GM03348 (cell line): ENCODE data around the gene ASB16.
"Not testable (repeated sequence)": the region's sequence is repeated elsewhere in the genome, so short reads cannot be mapped to it uniquely, and the experiment has no call there.

ENCODE experiments used
- DNase-seq: peaks from one replicate; pipeline ENCODE4 v3.0.0; 2012; ENCODE audit warnings: low spot score

The ASB16 gene

DNA sequence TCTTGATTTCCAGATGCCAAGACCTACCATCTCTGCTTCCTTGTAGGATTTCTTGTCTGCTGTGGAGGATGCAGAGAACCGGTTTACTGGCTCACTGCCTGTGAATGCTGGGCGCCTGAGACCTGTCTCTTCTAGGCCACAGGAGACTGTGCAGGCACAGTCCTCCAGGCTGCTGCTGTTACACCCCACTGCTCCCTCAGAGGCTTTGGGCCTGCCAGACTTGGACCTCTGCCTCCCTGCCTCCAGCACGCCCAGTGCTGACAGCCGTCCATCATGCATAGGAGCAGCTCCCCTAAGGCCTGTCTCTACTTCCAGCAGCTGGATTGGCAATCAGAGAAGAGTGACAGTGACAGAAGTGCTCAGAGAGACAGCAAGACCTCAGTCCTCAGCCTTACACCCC is 22.7 kb upstream of the ASB16 start:
- DNase-seq: no peak

DNA sequence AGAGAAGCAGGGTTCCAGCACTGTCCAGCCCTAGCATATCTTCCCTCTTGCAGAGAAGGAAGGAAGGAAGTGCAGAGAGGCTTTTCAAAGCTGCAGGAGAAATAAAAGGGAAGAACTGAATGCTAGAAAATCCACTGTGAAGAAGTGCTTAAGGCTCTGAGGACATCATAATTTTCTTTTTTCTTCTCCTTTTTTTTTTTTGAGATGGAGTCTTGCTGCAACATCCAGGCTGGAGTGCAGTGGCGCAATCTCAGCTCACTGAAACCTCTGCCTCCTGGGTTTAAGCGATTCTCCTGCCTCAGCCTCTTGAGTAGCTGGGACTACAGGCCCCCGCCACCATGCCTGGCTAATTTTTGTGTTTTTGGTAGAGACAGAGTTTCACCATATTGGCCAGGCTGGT is 21.4 kb upstream of the ASB16 start:
- not testable (repeated sequence) for DNase-seq

DNA sequence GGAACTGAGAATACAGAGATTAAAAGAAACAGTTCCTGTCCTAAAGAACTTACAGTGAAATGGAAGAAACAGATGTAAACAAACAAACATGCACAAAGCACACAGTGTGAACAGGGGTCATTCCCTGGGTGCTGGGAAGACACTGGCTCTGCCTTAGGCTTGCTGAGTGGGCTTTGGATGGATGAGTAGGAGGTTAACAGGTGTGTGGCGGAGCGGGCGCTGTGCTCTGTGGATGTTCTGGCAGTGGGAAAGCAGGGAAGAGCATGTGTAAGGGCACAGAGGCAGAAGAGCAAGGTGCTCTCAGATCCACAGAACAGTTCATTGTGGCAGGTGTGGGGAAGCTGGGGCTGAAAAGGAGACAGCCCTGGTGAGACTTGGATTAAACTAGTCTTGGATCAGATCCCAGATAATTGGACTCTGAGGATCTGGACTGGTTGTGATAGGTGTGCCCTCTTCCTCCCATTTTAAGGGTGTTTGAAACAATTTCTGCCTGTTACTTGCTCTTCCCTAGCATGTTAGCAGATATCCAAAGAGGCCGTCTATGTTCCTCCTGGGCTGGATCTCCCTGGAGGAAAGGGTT is 20.7 kb upstream of the ASB16 start:
- DNase-seq: no peak

DNA sequence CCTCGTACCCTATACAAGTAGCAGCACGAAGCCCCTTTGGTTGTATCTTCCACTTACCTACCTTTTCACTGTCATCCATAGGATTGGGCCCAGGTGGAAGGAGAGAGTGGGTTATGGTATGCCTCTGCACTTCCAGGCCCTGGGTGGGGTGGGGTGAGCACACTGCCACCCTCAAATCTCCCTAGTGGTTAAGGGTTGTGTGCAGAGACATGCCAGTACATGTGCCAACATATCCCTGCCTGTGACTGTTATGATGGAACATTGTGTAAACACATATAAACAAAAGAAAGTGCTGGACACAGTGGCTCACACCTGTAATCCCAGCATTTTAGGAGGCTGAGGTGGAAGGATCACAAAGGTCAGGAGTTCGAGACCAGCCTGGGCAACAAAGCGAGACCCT is 17.6 kb upstream of the ASB16 start:
- no peak for DNase-seq

DNA sequence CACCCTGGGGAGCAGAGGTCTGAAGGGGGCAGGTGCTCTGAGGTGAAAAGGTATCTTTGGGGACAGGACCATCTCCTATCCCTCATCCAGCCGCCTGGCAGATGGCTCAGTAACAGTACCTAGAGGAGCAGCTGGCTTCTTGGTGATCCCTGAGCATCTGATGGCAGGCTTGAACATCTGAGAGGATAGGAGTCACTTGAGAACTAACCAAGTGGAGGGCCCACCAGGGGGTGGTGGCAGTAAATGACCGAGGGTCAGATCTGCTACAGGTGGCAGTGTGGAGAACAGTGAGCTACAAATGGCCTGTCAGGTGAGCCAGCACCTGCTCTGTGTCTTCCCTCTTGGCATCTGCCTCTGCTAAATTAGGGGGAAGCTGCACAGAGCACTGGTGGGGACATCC is 15.0 kb upstream of the ASB16 start:
- DNase-seq: no peak

DNA sequence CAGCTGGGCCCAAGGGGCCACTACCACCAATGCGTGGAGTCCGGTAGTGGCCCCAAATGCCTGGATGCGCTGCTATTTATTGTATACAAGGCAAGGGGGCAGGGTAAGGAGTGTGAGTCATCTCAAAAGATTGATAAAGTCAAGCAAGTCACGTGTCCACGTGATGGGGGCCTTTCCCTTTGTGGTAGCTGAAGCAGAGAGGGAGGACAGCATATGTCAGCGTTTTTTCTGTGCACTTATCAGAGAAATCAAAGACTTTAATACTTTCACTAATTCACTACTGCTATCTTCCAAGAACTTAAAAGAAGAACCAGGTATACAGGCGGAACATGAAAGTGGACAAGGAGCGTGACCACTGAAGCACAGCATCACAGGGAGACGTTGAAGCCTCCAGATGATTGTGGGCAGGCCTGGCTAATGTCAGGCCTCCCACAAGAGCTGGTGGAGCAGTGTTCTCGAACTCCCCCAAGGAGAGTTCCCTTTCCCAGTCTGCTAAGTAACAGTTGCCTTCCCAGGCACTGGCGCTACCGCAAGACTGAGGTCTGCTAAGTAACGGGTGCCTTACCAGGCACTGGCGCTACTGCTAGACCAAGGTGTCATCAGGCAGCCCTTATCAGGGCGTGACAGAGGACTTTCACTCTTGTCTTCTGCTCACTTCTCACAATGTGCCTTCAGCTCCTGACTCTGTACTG is 10.8 kb upstream of the ASB16 start:
- no peak for DNase-seq

DNA sequence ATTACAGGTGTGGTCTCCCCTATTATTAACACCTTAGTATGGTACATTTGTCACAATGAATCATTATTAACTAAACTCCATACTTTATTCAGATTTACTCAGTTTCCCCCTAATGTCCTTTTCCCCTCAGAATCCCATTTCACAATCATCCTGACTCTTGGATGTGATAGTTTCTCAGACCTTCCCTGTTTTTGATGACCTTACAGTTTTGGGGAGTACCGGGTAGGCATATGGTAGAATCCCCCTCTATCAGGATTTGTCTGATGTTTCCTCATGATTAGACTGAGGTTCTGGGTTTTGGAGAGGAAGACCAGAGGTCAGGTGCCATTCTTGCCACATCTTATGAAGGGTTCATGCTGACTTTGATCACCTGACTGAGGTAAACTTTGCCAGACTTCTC is 6.0 kb upstream of the ASB16 start:
- no peak for DNase-seq

DNA sequence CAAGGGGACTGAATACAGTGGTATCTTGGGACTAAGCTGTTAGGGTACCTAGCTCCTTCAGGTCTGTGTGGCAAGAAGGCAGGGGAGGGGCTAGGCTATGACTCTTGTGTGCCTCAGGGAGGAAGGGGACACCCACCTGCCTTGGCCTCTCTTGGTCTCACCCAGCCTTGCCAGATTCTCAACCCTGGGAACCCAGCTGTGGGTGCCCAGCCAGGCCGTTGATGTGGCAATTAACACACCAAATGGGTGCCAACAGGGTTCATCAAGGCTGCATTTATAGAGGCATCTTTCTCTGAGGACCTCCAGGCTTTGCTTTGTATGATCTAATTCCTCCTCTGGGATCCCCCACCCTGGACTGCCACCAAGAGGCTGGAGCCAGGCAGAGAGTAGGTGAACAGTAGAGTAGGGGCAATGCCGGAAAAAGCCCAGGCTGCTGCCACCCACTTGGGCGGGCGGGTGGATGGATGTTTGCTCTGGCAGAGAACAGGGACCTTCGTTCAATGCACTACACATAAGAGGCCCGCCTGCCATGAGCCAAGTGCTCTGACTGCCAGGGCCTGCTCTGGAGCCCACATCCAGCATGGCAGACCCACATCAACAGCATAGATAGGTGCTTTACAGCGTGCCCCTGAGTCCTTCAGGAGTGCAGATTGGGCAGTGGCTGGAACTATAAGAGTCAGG is 3.2 kb upstream of the ASB16 start:
- DNase-seq: no peak

DNA sequence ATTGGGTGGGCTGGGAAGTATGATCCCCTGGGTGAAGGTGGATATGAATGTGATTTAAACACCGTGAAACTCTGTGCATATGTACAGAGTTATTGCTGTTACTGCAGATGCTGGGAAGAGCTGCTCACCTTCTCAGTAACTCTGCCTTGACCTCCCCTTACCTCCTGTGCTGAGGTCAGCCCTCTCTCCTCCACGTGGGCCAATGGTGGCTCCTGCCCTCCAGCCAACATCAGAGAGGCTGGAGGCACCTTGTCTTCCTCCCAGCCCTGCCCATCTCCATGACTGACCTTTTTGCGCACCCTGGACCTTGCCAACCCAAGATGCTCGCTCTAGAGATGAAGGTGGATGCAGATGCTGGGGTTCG is 387 bp upstream of the ASB16 start:
- no peak for DNase-seq

DNA sequence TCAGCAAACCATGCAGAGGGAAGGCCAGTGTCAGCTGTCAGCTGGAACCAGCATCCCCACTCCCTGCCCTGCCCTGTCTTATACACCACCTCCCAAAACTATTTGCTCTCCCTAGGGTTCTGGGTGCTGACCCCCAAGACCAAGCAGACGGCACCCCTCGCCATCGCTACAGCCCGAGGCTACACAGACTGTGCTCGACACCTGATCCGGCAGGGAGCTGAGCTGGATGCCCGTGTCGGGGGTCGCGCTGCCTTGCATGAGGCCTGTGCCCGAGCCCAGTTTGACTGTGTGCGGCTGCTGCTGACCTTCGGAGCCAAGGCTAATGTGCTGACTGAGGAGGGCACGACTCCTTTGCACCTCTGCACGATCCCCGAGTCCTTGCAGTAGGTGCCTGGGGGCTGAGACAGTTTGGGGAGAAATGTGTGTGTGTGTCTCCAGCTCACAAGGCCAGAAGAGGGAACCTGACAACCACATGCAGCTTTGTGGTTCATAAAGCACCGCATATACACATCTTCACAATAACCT is 1.5 kb downstream of the ASB16 start:
- no peak for DNase-seq

DNA sequence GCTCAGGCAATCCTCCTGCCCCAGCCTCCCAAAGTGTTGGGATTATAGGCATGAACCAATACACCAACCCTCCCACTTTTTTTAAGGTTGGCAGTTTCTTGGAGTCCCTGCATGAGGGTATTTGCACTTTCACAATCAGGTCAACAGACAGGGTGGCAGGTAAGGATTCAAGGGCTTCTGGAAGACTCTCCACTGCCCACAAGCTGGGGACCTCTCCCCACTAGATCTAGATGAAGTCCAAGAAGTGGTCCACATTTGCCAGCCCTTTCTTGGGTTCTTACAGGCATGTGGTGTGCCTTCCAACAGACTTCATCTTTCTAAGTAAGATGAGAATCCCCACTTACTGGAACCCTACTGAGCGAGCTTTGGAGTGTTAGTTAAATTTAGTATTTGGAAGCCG is 3.9 kb downstream of the ASB16 start:
- DNase-seq: no peak

DNA sequence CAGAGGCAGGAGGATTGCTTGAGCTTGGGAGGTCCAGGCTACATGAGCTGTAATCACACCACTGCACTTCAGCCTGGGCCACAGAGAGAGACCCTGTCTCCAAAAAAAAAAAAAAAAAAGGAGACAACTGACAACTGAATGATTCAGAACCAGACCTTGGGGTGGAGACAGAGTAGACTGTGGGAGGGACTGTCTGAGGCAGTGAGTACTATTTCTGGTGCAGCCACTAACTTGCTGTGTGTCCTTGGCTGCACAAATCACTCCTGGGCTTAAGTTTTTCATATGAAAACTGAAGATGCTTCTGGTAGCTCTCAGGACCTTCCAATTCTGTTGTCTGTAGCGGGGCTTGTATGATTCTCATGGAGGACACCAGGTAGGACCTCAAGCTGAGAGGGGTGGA is 5.8 kb downstream of the ASB16 start:
- no peak for DNase-seq

DNA sequence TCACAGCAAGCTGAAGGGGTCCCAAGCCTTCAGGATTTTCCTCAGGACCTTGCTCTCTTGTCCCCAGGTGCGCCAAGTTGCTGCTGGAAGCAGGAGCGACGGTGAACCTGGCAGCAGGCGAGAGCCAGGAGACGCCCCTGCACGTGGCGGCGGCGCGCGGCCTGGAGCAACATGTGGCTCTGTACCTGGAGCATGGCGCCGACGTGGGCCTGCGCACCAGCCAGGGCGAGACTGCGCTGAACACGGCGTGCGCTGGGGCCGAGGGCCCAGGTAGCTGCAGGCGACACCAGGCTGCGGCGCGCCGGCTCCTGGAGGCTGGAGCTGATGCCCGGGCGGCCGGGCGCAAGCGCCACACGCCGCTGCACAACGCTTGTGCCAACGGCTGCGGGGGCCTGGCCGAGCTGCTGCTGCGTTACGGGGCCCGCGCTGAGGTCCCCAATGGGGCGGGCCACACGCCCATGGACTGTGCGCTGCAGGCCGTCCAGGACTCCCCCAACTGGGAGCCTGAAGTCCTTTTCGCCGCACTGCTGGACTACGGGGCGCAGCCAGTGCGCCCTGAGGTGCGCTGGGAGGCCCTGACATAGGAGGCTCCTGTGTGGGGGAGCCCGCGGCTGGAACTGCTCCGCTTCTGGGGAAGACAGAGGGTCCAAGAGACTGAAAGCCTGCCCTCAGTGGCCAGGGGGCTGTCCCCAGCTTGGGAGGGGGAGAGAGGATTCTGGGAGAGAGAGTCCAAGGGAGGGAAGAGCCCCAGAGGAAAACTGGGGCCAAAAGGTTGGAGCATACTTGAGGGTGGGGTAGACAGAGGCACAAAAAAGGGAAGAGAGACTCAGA is 6.4 kb downstream of the ASB16 start:
- DNase-seq: no peak

DNA sequence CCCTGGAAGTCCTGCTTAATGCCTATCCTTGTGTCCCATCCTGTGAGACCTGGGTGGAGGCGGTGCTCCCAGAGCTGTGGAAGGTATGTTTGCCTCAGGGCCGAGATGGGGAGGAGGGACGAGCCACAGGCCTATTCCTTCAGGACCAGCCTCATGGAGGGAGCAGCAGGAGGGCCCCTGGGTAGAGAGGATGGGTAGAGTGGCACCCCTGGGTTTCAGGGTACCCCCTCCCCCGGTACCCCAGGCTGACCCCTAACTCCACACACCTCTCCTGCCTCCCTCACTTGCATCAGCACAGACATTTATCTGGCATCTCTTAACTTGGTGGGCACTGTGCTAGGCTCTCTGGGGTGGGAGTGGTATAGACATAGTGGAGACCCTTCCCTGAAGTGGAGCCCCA is 7.1 kb downstream of the ASB16 start:
- DNase-seq: no peak

DNA sequence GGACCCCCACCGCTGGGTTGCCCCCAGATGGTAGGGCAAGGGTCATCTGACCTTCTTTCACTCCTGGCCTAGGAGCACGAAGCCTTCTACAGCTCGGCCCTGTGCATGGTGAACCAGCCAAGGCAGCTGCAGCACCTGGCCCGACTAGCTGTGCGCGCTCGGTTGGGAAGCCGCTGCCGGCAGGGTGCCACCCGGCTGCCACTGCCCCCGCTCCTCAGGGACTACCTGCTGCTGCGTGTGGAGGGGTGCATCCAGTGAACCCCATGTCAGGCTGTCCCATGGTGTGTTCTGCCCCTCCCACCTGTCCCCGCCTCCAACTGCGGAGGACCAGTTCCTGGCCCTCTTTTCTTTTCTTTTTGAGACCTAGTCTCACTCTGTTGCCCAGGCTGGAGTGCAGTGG is 7.6 kb downstream of the ASB16 start:
- DNase-seq: no peak

DNA sequence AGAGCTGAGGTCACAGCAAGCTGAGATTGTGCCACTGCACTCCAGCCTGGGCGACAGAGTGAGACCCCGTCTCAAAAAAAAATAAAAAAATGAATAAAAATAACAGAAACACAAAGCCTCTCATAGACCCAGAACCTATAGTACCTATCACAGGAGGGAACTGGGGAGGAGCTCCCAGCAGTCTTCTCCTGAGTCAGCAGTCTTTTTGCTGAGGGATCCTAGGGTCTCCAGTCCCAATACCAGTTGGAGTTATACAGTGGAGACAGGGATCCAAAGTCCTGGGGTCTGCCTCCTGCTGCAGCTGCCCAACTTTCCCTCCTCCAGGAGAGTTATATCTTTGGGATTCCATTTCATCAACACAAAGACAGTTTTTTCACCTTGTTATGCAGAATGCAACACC is 12.5 kb downstream of the ASB16 start:
- DNase-seq: no peak

DNA sequence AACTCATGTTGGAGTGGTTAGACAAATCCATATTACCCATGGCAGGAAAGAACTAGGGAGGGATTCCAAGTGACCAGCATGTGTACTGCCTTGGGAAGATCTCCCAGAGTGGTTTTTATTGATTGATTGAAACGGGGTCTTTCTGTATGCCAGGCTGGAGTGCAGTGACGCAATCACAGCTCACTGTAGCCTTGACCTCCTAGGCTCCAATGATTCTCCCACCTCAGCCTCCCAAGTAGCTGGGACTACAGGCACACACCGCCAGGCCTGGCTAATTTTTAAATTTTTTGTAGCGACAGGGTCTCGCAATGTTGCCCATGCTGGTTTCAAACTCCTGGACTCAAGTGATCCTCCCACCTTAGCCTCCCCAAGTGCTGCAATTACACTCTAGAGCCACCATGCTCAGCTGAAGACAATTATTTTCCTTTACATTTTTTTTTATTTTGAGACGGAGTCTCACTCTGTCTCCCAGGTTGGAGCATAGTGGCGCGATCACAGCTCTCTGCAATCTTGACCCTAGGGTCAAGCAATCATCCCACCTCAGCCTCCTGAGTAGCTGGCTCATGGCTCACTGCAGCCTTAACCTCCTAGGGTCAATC is 13.8 kb downstream of the ASB16 start:
- no peak for DNase-seq

DNA sequence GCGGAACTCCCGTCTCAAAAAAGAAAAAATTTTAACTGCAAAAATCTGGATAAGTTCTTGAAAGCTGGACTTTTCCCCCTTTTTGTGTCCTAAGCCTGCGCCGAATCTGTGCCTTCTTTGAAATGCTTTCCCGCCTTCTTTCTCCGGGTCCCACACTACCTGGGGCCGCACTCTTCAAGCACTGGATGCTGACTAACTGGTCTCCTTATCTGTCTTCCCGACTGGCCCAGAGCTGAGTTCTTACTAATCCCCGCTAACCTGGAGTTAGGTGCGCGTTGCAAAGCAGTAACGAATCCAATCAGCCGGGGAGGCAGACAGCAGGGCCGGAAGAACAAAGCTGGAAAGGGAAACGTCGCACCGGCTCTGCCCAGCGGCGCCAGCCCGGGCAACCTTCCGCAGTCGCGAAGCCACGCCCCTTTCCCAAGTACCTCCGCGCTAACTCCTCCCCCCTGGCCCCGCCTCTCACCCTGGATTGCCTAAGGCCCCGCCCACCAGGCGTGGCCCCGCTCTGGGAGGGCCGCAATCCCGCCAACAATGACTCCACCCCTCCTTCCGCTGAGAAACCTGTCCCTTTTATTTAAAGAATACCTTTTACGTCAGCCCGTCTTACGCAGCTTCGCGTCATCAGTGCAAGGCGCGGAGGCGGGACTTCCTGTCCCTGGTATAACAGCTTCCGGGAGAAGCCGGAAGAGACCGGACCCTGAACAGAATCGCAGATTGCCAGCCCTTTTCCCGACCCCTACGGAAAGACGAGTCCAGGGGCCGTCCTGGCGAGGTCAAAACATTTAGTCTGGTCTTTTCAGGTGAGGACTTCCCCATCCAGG is 16.0 kb downstream of the ASB16 start, which contains the start of gene TMUB2:
Gene TMUB2, plus strand, starts transcription at position 666 of the 824 bp plus-strand sequence. CDS start 737 bp downstream, outside the sequence.
- DNase-seq: peak; percentile 100

DNA sequence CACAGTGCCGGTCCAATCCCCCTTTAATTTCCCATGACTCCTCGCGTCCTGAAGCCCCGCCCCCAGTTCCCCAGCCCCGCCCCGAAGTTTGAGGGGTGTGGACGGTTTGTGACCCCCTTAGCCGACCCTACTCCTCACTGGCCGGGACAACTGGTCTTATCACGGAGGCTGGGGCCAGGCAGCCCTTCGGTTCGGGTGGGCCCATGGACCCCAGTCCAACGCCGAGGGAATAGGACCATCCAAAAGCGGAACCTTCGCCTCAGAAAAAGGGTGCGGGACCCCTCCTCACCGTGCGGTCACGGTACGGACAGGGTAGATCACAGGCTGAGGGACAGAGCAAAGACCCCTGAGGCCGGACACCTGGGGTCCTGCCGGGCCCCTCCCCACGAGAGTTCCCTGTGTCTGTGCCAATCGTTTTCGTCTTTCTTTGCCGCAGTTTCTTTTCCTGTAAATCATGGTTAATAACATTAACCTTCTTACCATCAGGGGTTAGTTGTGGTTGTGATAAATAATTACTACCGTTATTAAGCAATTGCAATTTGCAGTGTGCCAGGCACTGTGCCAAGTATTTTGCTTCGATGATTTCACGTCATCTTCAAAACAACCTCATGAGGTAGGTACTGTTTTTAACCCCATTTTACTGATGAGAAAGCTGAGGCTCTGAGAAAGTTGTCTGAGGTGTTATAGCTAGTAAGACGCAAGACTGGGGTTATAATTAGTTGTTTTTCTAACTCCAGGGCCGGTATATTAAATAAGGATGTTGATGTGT is 16.8 kb downstream of the ASB16 start:
- peak; percentile 86 for DNase-seq
